GM23248 (cell line): ENCODE results near the gene PTPN1. TPM values are rescaled to one million over a fixed set of nuclear protein-coding genes. Genes with fewer than 3 reads are reported as not detected.
"Not testable (repeated sequence)": the region's sequence is repeated elsewhere in the genome, so short reads cannot be mapped to it uniquely, and the experiment has no call there.

ENCODE experiments used
- DNase-seq: peaks from one replicate; pipeline ENCODE4 v3.0.0-alpha.2; 2015
- H2AFZ ChIP-seq: fragments of 200-600 bp; sonication (generic); 2 replicates; pipeline ENCODE4 v1.6.1; 2016; ENCODE audit warnings: antibody characterized with exemption
- H3F3A ChIP-seq: fragments of 200-600 bp; sonication (generic); 2 replicates; pipeline ENCODE4 v1.6.1; 2016; ENCODE audit warnings: mild to moderate bottlenecking, antibody characterized with exemption, mixed run types; ENCODE audit not compliant: insufficient read depth
- H3K27ac ChIP-seq: fragments of 200-600 bp; sonication (generic); 2 replicates; pipeline ENCODE4 v1.5.1; 2016; ENCODE audit warnings: mild to moderate bottlenecking
- H3K27me3 ChIP-seq: fragments of 200-600 bp; sonication (generic); replicated peaks from 2 replicates; pipeline ENCODE4 v1.6.1; 2016; ENCODE audit warnings: mild to moderate bottlenecking; ENCODE audit not compliant: insufficient read depth
- H3K36me3 ChIP-seq: fragments of 200-600 bp; sonication (generic); 2 replicates; pipeline ENCODE4 v1.6.1; 2016; ENCODE audit warnings: low read depth, mild to moderate bottlenecking
- H3K4me1 ChIP-seq: fragments of 200-600 bp; sonication (generic); 2 replicates; pipeline ENCODE4 v1.6.1; 2016; ENCODE audit warnings: mild to moderate bottlenecking; ENCODE audit not compliant: insufficient read depth
- H3K4me2 ChIP-seq: fragments of 200-600 bp; sonication (generic); one replicate; pipeline ENCODE4 v1.6.1; 2016; ENCODE audit warnings: mild to moderate bottlenecking; ENCODE audit not compliant: unreplicated experiment
- H3K4me3 ChIP-seq: fragments of 200-600 bp; sonication (generic); 2 replicates; pipeline ENCODE4 v1.5.1; 2016; ENCODE audit warnings: mild to moderate bottlenecking
- H3K79me2 ChIP-seq: fragments of 200-600 bp; sonication (generic); 2 replicates; pipeline ENCODE4 v1.6.1; 2016; ENCODE audit warnings: mild to moderate bottlenecking; ENCODE audit not compliant: insufficient read depth
- H3K9ac ChIP-seq: fragments of 200-600 bp; sonication (generic); 2 replicates; pipeline ENCODE4 v1.6.1; 2016; ENCODE audit warnings: mild to moderate bottlenecking
- H3K9me2 ChIP-seq: fragments of 200-600 bp; sonication (generic); 2 replicates; pipeline ENCODE4 v1.6.1; 2016; ENCODE audit warnings: mixed run types, mild to moderate bottlenecking, moderate library complexity; ENCODE audit not compliant: insufficient read depth
- H3K9me3 ChIP-seq: fragments of 200-600 bp; sonication (generic); one replicate; pipeline ENCODE4 v1.6.1; 2017; ENCODE audit warnings: low read depth
- H4K20me1 ChIP-seq: fragments of 200-600 bp; sonication (generic); 2 replicates; pipeline ENCODE4 v1.6.0; 2016; ENCODE audit not compliant: insufficient read depth
- EZH2 ChIP-seq: fragments of 200-600 bp; sonication (generic); IDR thresholded peaks from 2 replicates; pipeline ENCODE4 v1.6.1; 2018; ENCODE audit warnings: antibody characterized with exemption, mild to moderate bottlenecking; ENCODE audit not compliant: insufficient read depth, poor library complexity, severe bottlenecking
- EZH2phosphoT487 ChIP-seq: fragments of 200-600 bp; sonication (generic); IDR thresholded peaks from 2 replicates; pipeline ENCODE4 v1.6.1; 2018; ENCODE audit warnings: antibody characterized with exemption, moderate library complexity, mild to moderate bottlenecking, low read depth; ENCODE audit not compliant: insufficient read depth
- WGBS, 2 experiments: methylation state at CpG; one replicate each; pipeline ENCODE4 v1.1.6; 2015 to 2017; ENCODE audit warnings: low lambda C conversion rate in 2 of 2, low coverage in 1 of 2; ENCODE audit errors: missing lambda C conversion rate in 2 of 2; 5-methylcytosine and 5-hydroxymethylcytosine counted together
- in situ Hi-C: fragments of 300-500 bp; cut with MboI; formaldehyde crosslinking; loops from 2 replicates; pipeline ENCODE4 v1.15.0; 2020
- polyA plus RNA-seq: library from polyadenylated mRNA; unstranded; fragments of >200 nt; fragmentation: Nextera tagmentation; extraction: Ambion mirVana; gene quantifications from 2 replicates; pipeline ENCODE4 v1.2.1, GENCODE V29; 2016
- total RNA-seq: library from RNA; depleted of rRNA; stranded (reverse); fragments of >200 nt; shearing (Covaris generic); gene quantifications from 2 replicates; pipeline ENCODE4 v1.2.3, GENCODE V29; 2014

The PTPN1 gene
- total and polyA plus RNA-seq, 2 experiments from 2014 or later = 18.9 to 22.8 TPM

DNA sequence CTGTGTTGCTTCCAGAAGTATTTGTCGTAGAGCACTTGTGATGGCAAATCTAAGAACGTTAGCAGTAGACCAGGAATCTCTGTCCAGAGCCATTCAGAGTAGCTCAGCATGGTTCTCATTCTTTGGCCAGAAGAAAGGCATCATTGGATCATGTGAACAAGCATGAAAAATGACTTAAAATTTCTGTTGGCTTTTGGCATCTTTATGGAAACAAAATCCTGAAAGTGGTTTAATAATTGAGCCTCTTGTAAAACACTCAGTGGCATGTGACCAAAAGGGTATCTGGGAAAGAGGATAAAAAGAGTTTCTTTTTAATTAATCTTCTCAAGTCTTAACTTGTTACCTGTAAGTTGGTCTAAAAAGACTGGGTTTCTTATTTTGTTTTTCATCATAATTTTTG, 55.2 kb downstream of the PTPN1 start:
- Histone ChIP-seq H3K4me3 (no peak overlapping the region), H3K27ac (no peak overlapping the region), H3K36me3 (peaks cover 18% of the 10 kb centered on the region), H3K9me3 (no peaks in the 10 kb centered on the region), H3F3A (peaks cover 7% of the 10 kb centered on the region), H3K27me3 (no peaks in the 10 kb centered on the region), H3K4me2 (no peak overlapping the region), H4K20me1 (no peaks in the 10 kb centered on the region), H3K79me2 (peaks cover 93% of the 10 kb centered on the region), H3K9ac (no peak overlapping the region), H3K9me2 (no peaks in the 10 kb centered on the region), H2AFZ (no peak overlapping the region), H3K4me1 (peaks cover 24% of the 10 kb centered on the region)
- WGBS, 2 experiments = 73 to 76% methylated on average over 2 of the region's 2 CpGs
- no peak for TF ChIP-seq EZH2
- TF ChIP-seq EZH2phosphoT487 = no peak
- in situ Hi-C loops = no loop called here
- no peak for DNase-seq

DNA sequence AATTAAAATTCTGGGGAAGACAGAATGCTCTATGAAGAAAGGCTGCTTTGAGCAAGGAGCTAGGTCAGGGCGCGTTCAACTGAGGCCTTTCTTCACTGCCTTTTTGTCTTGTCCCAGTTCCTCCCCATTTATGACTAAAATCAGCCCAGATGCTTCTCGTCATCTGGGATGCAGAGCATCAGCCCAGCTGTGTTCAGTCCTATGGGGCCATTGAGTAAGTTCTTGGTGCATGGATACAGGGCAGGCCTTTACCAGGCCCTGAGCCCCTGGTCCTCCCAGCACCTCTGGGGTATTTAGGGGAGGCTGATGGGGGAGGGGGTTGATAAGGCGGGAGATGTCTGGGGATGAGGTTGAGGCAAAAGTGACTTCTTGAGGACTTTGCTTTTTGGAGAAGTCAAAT, 55.7 kb downstream of the PTPN1 start:
- peaks cover 93% of the 10 kb centered on the region for H3K79me2 ChIP-seq
- H3K9me3 ChIP-seq = no peaks in the 10 kb centered on the region
- H3K4me1 ChIP-seq = peaks cover 19% of the 10 kb centered on the region
- peaks cover 6% of the 10 kb centered on the region for H3F3A ChIP-seq
- TF ChIP-seq EZH2 (no peak), EZH2phosphoT487 (no peak)
- H3K9me2 ChIP-seq = no peaks in the 10 kb centered on the region
- H3K4me2 ChIP-seq = no peak overlapping the region
- no peak overlapping the region for H3K27ac ChIP-seq
- no peaks in the 10 kb centered on the region for H3K27me3 ChIP-seq
- no peak overlapping the region for H2AFZ ChIP-seq
- H4K20me1 ChIP-seq = no peaks in the 10 kb centered on the region
- H3K36me3 ChIP-seq = peaks cover 18% of the 10 kb centered on the region
- DNase-seq = no peak
- in situ Hi-C loops = no loop called here
- no peak overlapping the region for H3K9ac ChIP-seq
- H3K4me3 ChIP-seq = no peak overlapping the region
- WGBS, 2 experiments = 94 to 97% methylated on average over 4 of the region's 4 CpGs

DNA sequence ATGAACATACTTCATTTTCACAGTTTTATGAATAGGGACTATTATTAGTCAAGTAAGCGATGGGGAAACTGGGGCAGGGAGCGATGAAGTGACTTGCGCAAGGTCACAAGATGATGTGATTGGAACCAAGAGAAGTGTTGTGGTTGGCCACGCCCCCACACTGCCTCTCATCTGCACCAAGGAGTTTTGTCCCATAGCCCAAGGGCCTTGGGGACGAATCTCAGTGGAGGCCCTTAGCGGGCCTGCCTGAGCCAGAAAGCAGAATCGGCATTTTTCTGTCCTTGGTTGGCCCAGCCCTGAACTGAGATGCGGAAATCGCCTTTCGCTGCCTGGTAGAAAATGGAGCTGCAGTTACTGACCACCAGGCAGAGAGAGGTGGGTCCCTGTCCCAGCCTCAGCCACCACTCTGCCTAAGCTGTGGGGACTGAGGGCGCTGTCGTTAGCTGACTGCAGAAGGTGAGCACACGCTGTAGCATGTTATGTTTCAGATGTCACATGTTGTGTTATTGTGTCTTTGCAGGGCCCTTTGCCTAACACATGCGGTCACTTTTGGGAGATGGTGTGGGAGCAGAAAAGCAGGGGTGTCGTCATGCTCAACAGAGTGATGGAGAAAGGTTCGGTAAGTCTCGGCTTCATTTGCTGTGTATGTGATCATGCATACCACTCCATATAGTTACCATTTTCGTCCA, 57.8 kb downstream of the PTPN1 start:
- Histone ChIP-seq H3K9me3 (no peaks in the 10 kb centered on the region), H3K36me3 (peaks cover 11% of the 10 kb centered on the region; the same call in 1 of the 2 replicates), H3K79me2 (peaks cover 95% of the 10 kb centered on the region), H3K4me1 (peaks cover 16% of the 10 kb centered on the region), H3F3A (peaks cover 12% of the 10 kb centered on the region; the same call in 1 of the 2 replicates), H3K9me2 (no peaks in the 10 kb centered on the region), H3K4me2 (no peak overlapping the region), H3K9ac (no peak overlapping the region), H3K4me3 (no peak overlapping the region), H4K20me1 (no peaks in the 10 kb centered on the region), H2AFZ (no peak overlapping the region), H3K27ac (no peak overlapping the region), H3K27me3 (no peaks in the 10 kb centered on the region)
- 96% methylated on average over 18 of the region's 18 CpGs for WGBS, 2 experiments
- in situ Hi-C loops = no loop called here
- DNase-seq = no peak
- TF ChIP-seq EZH2 (no peak), EZH2phosphoT487 (no peak)

DNA sequence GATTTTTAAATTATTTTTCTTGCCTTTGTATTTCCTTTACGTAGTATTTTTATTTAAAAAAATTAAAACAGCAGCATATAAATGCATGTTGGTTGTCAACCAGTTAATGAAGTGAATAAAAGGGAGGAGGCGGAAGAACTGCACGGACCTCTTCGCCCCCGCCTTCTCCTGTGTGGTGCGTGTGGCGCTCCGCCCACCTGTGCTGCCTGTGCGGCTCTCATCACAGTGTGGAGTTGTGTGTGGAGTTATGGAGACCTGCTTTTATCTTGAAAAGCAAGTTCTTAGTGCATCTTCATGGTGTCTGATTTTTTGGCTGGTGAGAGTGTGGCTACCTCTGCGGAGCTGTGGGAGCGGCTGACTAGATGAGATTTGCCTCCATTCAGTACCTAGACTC, 58.4 kb downstream of the PTPN1 start:
- peaks cover 3% of the 10 kb centered on the region; the same call in 1 of the 2 replicates for H4K20me1 ChIP-seq
- no peaks in the 10 kb centered on the region for H3K27me3 ChIP-seq
- no peaks in the 10 kb centered on the region for H3K9me2 ChIP-seq
- in situ Hi-C loops = no loop called here
- no peaks in the 10 kb centered on the region for H3K9me3 ChIP-seq
- DNase-seq = no peak
- TF ChIP-seq EZH2 (no peak), EZH2phosphoT487 (no peak)
- H2AFZ ChIP-seq = no peak overlapping the region
- 81% methylated on average over 11 of the region's 11 CpGs for WGBS, 2 experiments
- peaks cover 17% of the 10 kb centered on the region for H3F3A ChIP-seq
- no peak overlapping the region for H3K4me3 ChIP-seq
- H3K27ac ChIP-seq = no peak overlapping the region
- no peak overlapping the region for H3K4me2 ChIP-seq
- H3K79me2 ChIP-seq = peaks cover 89% of the 10 kb centered on the region
- H3K4me1 ChIP-seq = peaks cover 18% of the 10 kb centered on the region
- no peak overlapping the region for H3K9ac ChIP-seq
- H3K36me3 ChIP-seq = peaks cover 8% of the 10 kb centered on the region; the same call in 1 of the 2 replicates

DNA sequence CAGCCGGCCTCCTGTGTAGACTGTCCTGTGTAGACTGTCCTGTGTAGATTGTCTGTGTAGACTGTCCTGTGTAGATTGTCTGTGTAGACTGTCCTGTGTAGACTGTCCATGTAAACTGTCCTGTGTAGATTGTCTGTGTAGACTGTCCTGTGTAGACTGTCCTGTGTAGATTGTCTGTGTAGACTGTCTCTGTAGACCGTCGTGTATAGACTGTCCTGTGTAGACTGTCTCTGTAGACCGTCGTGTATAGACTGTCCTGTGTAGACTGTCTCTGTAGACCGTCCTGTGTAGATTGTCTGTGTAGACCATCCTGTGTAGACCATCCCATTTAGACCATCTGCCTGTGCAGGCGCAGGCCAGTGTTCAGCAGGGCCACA, 59.3 kb downstream of the PTPN1 start:
- H3K36me3 ChIP-seq, in situ Hi-C loops, H3K9ac ChIP-seq, H3K9me2 ChIP-seq, H3K27ac ChIP-seq, DNase-seq, H3K4me3 ChIP-seq, H3K9me3 ChIP-seq, H2AFZ ChIP-seq, H4K20me1 ChIP-seq, H3K27me3 ChIP-seq, H3K4me2 ChIP-seq: not testable (repeated sequence)
- Histone ChIP-seq H3K4me1 (peaks cover 14% of the 10 kb centered on the region), H3K79me2 (peaks cover 87% of the 10 kb centered on the region), H3F3A (peaks cover 25% of the 10 kb centered on the region)
- 91 to 94% methylated on average over 7 of the region's 7 CpGs for WGBS, 2 experiments
